Neural cell (in vitro differentiated cells): ENCODE measurements around the gene PEA15. TPM values are rescaled to one million over a fixed set of nuclear protein-coding genes. Genes with fewer than 3 reads are reported as not detected.

Experiments
- H2AFZ ChIP-seq: fragments of 200-600, 300-800 bp; sonication (generic), shearing (Covaris generic); 2 replicates; pipeline ENCODE4 v1.6.0; 2014; ENCODE audit warnings: low read depth, mild to moderate bottlenecking, antibody characterized with exemption, low read length, moderate library complexity
- H3F3A ChIP-seq: fragments of 200-600 bp; shearing (Covaris generic); 2 replicates; pipeline ENCODE4 v1.6.1; 2016; ENCODE audit warnings: mild to moderate bottlenecking, moderate library complexity, mixed read lengths, antibody characterized with exemption, low read length; ENCODE audit not compliant: insufficient read depth, poor library complexity, severe bottlenecking
- H3K27ac ChIP-seq: fragments of 200-600, 300-800 bp; sonication (generic), shearing (Covaris generic); 2 replicates; pipeline ENCODE4 v1.5.1; 2014; ENCODE audit warnings: mild to moderate bottlenecking, low read length, moderate library complexity
- H3K27me3 ChIP-seq: fragments of 300-800, 200-600 bp; sonication (generic), shearing (Covaris generic); 2 replicates; pipeline ENCODE4 v1.6.0; 2014; ENCODE audit warnings: mild to moderate bottlenecking, low read depth, low read length, moderate library complexity; ENCODE audit not compliant: insufficient read depth
- H3K36me3 ChIP-seq: fragments of 300-800, 200-600 bp; sonication (generic), shearing (Covaris generic); 2 replicates; pipeline ENCODE4 v1.5.1; 2014; ENCODE audit warnings: mild to moderate bottlenecking, antibody characterized with exemption, low read length, moderate library complexity; ENCODE audit not compliant: insufficient read depth
- H3K4me2 ChIP-seq: fragments of 300-800, 200-600 bp; sonication (generic), shearing (Covaris generic); 2 replicates; pipeline ENCODE4 v1.6.0; 2014; ENCODE audit warnings: mild to moderate bottlenecking, low read length
- H3K4me3 ChIP-seq: fragments of 300-800, 200-600 bp; sonication (generic), shearing (Covaris generic); 2 replicates; pipeline ENCODE4 v1.5.1; 2014; ENCODE audit warnings: mild to moderate bottlenecking, low read length, moderate library complexity
- H3K79me2 ChIP-seq: fragments of 200-600 bp; shearing (Covaris generic); replicated peaks from 2 replicates; pipeline ENCODE4 v1.6.0; 2014; ENCODE audit warnings: mild to moderate bottlenecking, low read length, moderate library complexity; ENCODE audit not compliant: insufficient read depth
- H3K9ac ChIP-seq: fragments of 300-800, 200-600 bp; sonication (generic), shearing (Covaris generic); 2 replicates; pipeline ENCODE4 v1.6.1; 2016; ENCODE audit warnings: mild to moderate bottlenecking, low read length, mixed read lengths
- H3K9me2 ChIP-seq: fragments of 200-600 bp; shearing (Covaris generic); 2 replicates; pipeline ENCODE4 v1.6.1; 2016; ENCODE audit warnings: mild to moderate bottlenecking, low read length, mixed read lengths; ENCODE audit not compliant: insufficient read depth
- H3K9me3 ChIP-seq: fragments of 200-600, 300-800 bp; sonication (generic), shearing (Covaris generic); 2 replicates; pipeline ENCODE4 v1.6.1; 2016; ENCODE audit warnings: mild to moderate bottlenecking, mixed run types, low read length, moderate library complexity, mixed read lengths
- H4K20me1 ChIP-seq: fragments of 200-600 bp; shearing (Covaris generic); 2 replicates; pipeline ENCODE4 v1.6.1; 2016; ENCODE audit warnings: mild to moderate bottlenecking, mixed run types; ENCODE audit not compliant: insufficient read depth
- CTCF ChIP-seq: fragments of 450-650 bp; IDR thresholded peaks from 2 replicates; pipeline ENCODE4 v1.5.1; 2014; ENCODE audit warnings: antibody characterized with exemption, mild to moderate bottlenecking, moderate library complexity; ENCODE audit not compliant: poor library complexity, severe bottlenecking
- EP300 ChIP-seq: fragments of 450-650 bp; conservative IDR thresholded peaks from 2 replicates; pipeline ENCODE4 v1.6.1; 2014; ENCODE audit warnings: antibody characterized with exemption, mild to moderate bottlenecking, moderate library complexity; ENCODE audit not compliant: poor library complexity, severe bottlenecking
- EZH2 ChIP-seq: fragments of 200-600, 300-800 bp; shearing (Covaris generic), sonication (generic); IDR thresholded peaks from 2 replicates; pipeline ENCODE4 v1.6.1; 2014; ENCODE audit warnings: antibody characterized with exemption, low read length, borderline replicate concordance, mild to moderate bottlenecking; ENCODE audit not compliant: insufficient read depth, poor library complexity, severe bottlenecking
- MXI1 ChIP-seq: fragments of 450-650 bp; conservative IDR thresholded peaks from 2 replicates; pipeline ENCODE4 v1.6.1; 2014; ENCODE audit warnings: antibody characterized with exemption, mild to moderate bottlenecking; ENCODE audit not compliant: poor library complexity, severe bottlenecking
- POLR2AphosphoS5 ChIP-seq: IDR thresholded peaks from 2 replicates; pipeline ENCODE4 v1.6.1; 2012
- RAD21 ChIP-seq: fragments of 450-650 bp; conservative IDR thresholded peaks from 2 replicates; pipeline ENCODE4 v1.6.1; 2014; ENCODE audit warnings: antibody characterized with exemption, mild to moderate bottlenecking, moderate library complexity
- REST ChIP-seq: IDR thresholded peaks from 2 replicates; pipeline ENCODE4 v1.6.1; 2012; ENCODE audit warnings: borderline replicate concordance
- SMC3 ChIP-seq: fragments of 450-650 bp; conservative IDR thresholded peaks from 2 replicates; pipeline ENCODE4 v1.6.1; 2014; ENCODE audit warnings: antibody characterized with exemption, mild to moderate bottlenecking, moderate library complexity; ENCODE audit not compliant: poor library complexity
- TAF1 ChIP-seq: IDR thresholded peaks from 2 replicates; pipeline ENCODE4 v1.6.1; 2012; ENCODE audit warnings: low read depth
- polyA plus RNA-seq: library from polyadenylated mRNA; depleted of rRNA; stranded (reverse); fragments of >200 nt; gene quantifications from 2 replicates; pipeline ENCODE4 v1.2.3, GENCODE V29; 2014

PEA15 gene
- polyA plus RNA-seq, 1 donor from 2014 or later: 46.4 TPM

DNA sequence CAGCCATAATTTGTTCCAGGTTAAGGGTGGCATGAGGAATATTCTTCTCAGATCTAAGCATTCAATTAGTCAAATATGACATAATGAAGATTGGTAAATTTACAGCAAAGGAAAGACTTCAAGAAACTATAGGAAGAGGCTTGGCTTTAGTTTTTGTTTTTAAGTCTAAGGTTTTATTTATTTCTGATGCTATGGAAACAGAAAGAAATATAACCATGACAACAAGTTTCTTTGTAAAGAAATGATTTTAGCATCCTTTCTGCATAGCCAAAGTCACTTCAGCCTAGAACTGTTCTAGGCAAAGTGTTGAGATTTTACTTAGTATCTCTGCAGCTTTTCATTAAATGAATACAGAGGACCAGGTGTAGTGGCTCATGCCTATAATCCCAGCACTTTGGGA lies 27.7 kb downstream of the PEA15 start:
- Histone ChIP-seq H3K79me2 (no peaks in the 10 kb centered on the region), H3K27me3 (no peaks in the 10 kb centered on the region), H3F3A (no peaks in the 10 kb centered on the region), H3K4me3 (no peak overlapping the region), H3K9me3 (no peaks in the 10 kb centered on the region), H3K4me2 (no peak overlapping the region), H4K20me1 (no peaks in the 10 kb centered on the region), H3K27ac (no peak overlapping the region), H3K9ac (no peak overlapping the region), H3K9me2 (no peaks in the 10 kb centered on the region), H3K36me3 (peaks cover 4% of the 10 kb centered on the region), H2AFZ (no peak overlapping the region)
- TF ChIP-seq REST (no peak), POLR2AphosphoS5 (no peak), RAD21 (no peak), EP300 (no peak), TAF1 (no peak), MXI1 (no peak), CTCF (no peak), SMC3 (no peak), EZH2 (no peak)

DNA sequence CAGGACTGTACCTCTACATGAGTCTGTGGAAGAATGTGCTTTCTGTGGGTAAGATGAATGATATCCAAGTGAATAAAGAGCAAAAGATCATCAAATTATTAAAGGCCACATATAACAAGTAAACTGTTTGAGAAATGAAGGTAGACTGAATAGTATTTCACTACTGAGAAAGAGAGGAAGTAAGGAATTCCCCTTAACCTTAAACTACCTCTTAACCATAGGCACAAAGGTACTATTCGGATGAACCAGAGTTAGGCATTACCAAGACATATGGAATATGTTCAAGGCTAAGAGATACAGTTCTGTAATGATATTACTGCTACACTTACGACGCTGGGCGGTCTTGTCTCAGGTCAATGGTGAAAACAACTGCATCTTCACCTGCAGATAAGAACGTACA lies 31.6 kb downstream of the PEA15 start:
- no peak overlapping the region for H3K27ac ChIP-seq
- H3K9me2 ChIP-seq: no peaks in the 10 kb centered on the region
- no peaks in the 10 kb centered on the region for H3K9me3 ChIP-seq
- no peak overlapping the region for H2AFZ ChIP-seq
- no peaks in the 10 kb centered on the region for H3K27me3 ChIP-seq
- TF ChIP-seq CTCF: no peak
- TF ChIP-seq EP300: no peak
- TF ChIP-seq MXI1: no peak
- TF ChIP-seq SMC3: no peak
- no peak for TF ChIP-seq TAF1
- H3K4me2 ChIP-seq: no peak overlapping the region
- H3K79me2 ChIP-seq: no peaks in the 10 kb centered on the region
- H3K4me3 ChIP-seq: no peak overlapping the region
- no peak overlapping the region for H3K9ac ChIP-seq
- H3F3A ChIP-seq: no peaks in the 10 kb centered on the region
- H4K20me1 ChIP-seq: no peaks in the 10 kb centered on the region
- peaks cover 11% of the 10 kb centered on the region for H3K36me3 ChIP-seq
